ENCODE data around the gene THUMPD2.

THUMPD2 gene

GRCh38 chr2:39724828-39725144, 54.3 kb downstream of the THUMPD2 start:
- TF ChIP-seq TARDBP (IDR thresholded peaks at IDR 0.05), result no peak
- TF ChIP-seq FOXA1 (IDR thresholded peaks at IDR 0.05), result no peak
- no peak for TF ChIP-seq SUZ12 (IDR thresholded peaks at IDR 0.05)
- TF ChIP-seq L3MBTL2 (conservative IDR thresholded peaks at IDR 0.05), result no peak
- no peak for TF ChIP-seq LEF1 (IDR thresholded peaks at IDR 0.05; ENCODE audit: borderline replicate concordance)
- no peak for TF ChIP-seq HDGF (IDR thresholded peaks at IDR 0.05; ENCODE audit: borderline replicate concordance)
- TF ChIP-seq BHLHE40 (IDR thresholded peaks at IDR 0.05; ENCODE audit: borderline replicate concordance), result no peak
- TF ChIP-seq NFRKB (IDR thresholded peaks at IDR 0.05), result no peak
- no peak for TF ChIP-seq FOXK2 (IDR thresholded peaks at IDR 0.05)
- no peak for TF ChIP-seq ZNF384 (IDR thresholded peaks at IDR 0.05)
- no peak for TF ChIP-seq FOXM1 (IDR thresholded peaks at IDR 0.05; ENCODE audit: borderline replicate concordance)
- no peak for TF ChIP-seq ARNT (IDR thresholded peaks at IDR 0.05)
- no peak for TF ChIP-seq SP1 (IDR thresholded peaks at IDR 0.05)
- TF ChIP-seq CTBP1 (IDR thresholded peaks at IDR 0.05; ENCODE audit: borderline replicate concordance), result no peak
- TF ChIP-seq PKNOX1 (IDR thresholded peaks at IDR 0.05), result no peak
- TF ChIP-seq ELF4 (IDR thresholded peaks at IDR 0.05), result no peak

DNA sequence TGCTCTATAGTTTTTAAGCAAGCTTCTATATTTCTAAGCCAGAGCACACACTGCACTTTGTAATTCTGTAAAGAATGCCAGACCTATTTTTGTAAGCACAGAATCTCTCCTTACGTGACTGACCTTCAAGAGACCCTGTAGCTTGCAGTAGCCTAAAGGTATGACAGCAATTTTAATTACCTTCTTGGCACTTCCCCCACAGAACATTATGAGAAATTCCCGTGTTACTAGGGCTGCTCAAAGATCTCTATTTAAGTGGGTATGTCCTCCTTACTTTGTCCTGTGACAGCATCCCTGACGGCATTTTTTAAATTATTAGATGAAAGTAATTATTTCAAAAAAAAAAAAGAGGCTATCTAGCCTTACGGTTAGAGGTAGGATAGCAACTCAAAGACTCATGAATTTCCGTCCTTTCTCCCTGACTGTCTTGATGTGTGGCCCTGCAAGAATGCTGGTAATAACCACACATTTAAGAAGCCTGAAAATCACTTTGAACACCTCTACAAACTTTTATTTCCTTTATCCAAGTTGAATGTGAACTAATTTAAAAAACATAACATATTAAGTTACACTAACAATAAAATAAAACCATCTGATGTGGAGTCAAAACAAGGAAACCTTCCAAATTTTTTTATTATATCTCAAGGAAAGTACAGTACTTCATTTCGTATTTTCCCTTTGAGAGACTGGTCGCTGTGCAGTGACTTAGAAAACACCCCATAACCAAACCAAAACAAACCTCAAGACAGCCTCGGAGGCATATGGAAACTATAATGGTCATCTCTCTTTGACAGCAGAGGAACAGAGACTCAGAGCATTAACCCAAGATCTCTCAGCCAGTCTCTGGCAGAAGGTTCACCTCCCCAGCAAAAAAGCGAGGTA, 54.9 kb downstream of the THUMPD2 start:
- DNase-seq (ENCODE audit: extremely low spot score), result no peak
- TF ChIP-seq HDGF (IDR thresholded peaks at IDR 0.05; ENCODE audit: borderline replicate concordance) (no peak), L3MBTL2 (conservative IDR thresholded peaks at IDR 0.05) (no peak), SUZ12 (IDR thresholded peaks at IDR 0.05) (no peak), FOXK2 (IDR thresholded peaks at IDR 0.05) (no peak), ZNF384 (IDR thresholded peaks at IDR 0.05) (no peak), PKNOX1 (IDR thresholded peaks at IDR 0.05) (no peak), BHLHE40 (IDR thresholded peaks at IDR 0.05; ENCODE audit: borderline replicate concordance) (no peak), FOXM1 (IDR thresholded peaks at IDR 0.05; ENCODE audit: borderline replicate concordance) (no peak), FOXA1 (IDR thresholded peaks at IDR 0.05) (no peak), LEF1 (IDR thresholded peaks at IDR 0.05; ENCODE audit: borderline replicate concordance) (no peak), TARDBP (IDR thresholded peaks at IDR 0.05) (no peak), CTBP1 (IDR thresholded peaks at IDR 0.05; ENCODE audit: borderline replicate concordance) (no peak)
- CTCF ChIA-PET, result no interaction called here
- POLR2A ChIA-PET, result interaction anchor here (0.8 kb wide), 1 partner anchor 29 kb away, joined by 4 read pairs; no protein-coding TSS in a partner anchor

More at GRCh38 chr2:39724828-39725144, 54.3 kb downstream of the THUMPD2 start:
- no peak for DNase-seq (ENCODE audit: extremely low spot score)
- ChIA-PET CTCF (no interaction called here), POLR2A (no interaction called here)

GRCh38 chr2:39723497-39723896, 55.6 kb downstream of the THUMPD2 start:
- ChIA-PET CTCF (no interaction called here), POLR2A (interaction anchor here (0.8 kb wide), 1 partner anchor 28 kb away, joined by 4 read pairs; no protein-coding TSS in a partner anchor)
- TF ChIP-seq L3MBTL2 (conservative IDR thresholded peaks at IDR 0.05), result no peak
- no peak for TF ChIP-seq FOXA1 (IDR thresholded peaks at IDR 0.05)
- no peak for TF ChIP-seq TARDBP (IDR thresholded peaks at IDR 0.05)
- TF ChIP-seq HDGF (IDR thresholded peaks at IDR 0.05; ENCODE audit: borderline replicate concordance), result no peak
- TF ChIP-seq FOXK2 (IDR thresholded peaks at IDR 0.05), result no peak
- no peak for TF ChIP-seq FOXM1 (IDR thresholded peaks at IDR 0.05; ENCODE audit: borderline replicate concordance)
- no peak for TF ChIP-seq ELF4 (IDR thresholded peaks at IDR 0.05)
- TF ChIP-seq SP1 (IDR thresholded peaks at IDR 0.05), result no peak
- no peak for TF ChIP-seq SUZ12 (IDR thresholded peaks at IDR 0.05)
- no peak for TF ChIP-seq BHLHE40 (IDR thresholded peaks at IDR 0.05; ENCODE audit: borderline replicate concordance)
- no peak for TF ChIP-seq LEF1 (IDR thresholded peaks at IDR 0.05; ENCODE audit: borderline replicate concordance)
- TF ChIP-seq CTBP1 (IDR thresholded peaks at IDR 0.05; ENCODE audit: borderline replicate concordance), result no peak
- TF ChIP-seq PKNOX1 (IDR thresholded peaks at IDR 0.05), result no peak
- TF ChIP-seq ZNF384 (IDR thresholded peaks at IDR 0.05), result no peak
- no peak for TF ChIP-seq ARNT (IDR thresholded peaks at IDR 0.05)
- no peak for TF ChIP-seq NFRKB (IDR thresholded peaks at IDR 0.05)
- no peak for DNase-seq (ENCODE audit: extremely low spot score)

- CTCF ChIA-PET, result no interaction called here
- TF ChIP-seq FOXK2 (IDR thresholded peaks at IDR 0.05) (no peak), HDGF (IDR thresholded peaks at IDR 0.05; ENCODE audit: borderline replicate concordance) (no peak), SUZ12 (IDR thresholded peaks at IDR 0.05) (no peak), PKNOX1 (IDR thresholded peaks at IDR 0.05) (no peak), ZNF384 (IDR thresholded peaks at IDR 0.05) (no peak), LEF1 (IDR thresholded peaks at IDR 0.05; ENCODE audit: borderline replicate concordance) (no peak), SP1 (IDR thresholded peaks at IDR 0.05) (no peak), ARNT (IDR thresholded peaks at IDR 0.05) (no peak), BHLHE40 (IDR thresholded peaks at IDR 0.05; ENCODE audit: borderline replicate concordance) (no peak), L3MBTL2 (conservative IDR thresholded peaks at IDR 0.05) (no peak), TARDBP (IDR thresholded peaks at IDR 0.05) (no peak), NFRKB (IDR thresholded peaks at IDR 0.05) (no peak), FOXA1 (IDR thresholded peaks at IDR 0.05) (no peak), FOXM1 (IDR thresholded peaks at IDR 0.05; ENCODE audit: borderline replicate concordance) (no peak), ELF4 (IDR thresholded peaks at IDR 0.05) (no peak)
- DNase-seq (ENCODE audit: extremely low spot score), result no peak
- POLR2A ChIA-PET, result no interaction called here
These were observed 58.1 kb downstream of the THUMPD2 start for GRCh38 chr2:39720970-39721369.

DNA sequence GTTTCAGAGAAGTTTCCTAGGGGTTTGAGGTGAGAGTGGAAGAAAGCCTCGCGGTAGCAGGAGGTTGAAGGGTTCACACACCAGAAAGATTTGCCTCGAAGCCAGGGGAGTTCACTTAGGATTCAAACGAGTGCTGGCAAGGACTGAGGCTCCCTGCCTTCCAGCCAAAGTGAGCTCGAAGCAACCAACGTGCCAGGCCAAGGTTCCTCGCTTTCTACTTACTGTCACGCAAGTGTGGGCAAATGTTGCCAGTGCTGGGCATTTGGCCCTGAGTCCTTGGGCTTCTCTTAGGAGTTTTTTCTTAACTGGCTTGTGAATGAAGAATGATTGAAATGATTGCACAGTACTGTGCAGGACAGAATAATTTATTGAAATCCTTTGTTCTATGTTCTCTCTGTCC, 59.7 kb downstream of the THUMPD2 start:
- ChIA-PET CTCF (interaction anchor here (1.5 kb wide), 1 partner anchor 11 kb away, joined by 8 read pairs; no protein-coding TSS in a partner anchor), POLR2A (no interaction called here)
- TF ChIP-seq FOXK2 (IDR thresholded peaks at IDR 0.05) (no peak), SUZ12 (IDR thresholded peaks at IDR 0.05) (no peak), CTBP1 (IDR thresholded peaks at IDR 0.05; ENCODE audit: borderline replicate concordance) (no peak), PKNOX1 (IDR thresholded peaks at IDR 0.05) (no peak), TARDBP (IDR thresholded peaks at IDR 0.05) (no peak), ELF4 (IDR thresholded peaks at IDR 0.05) (no peak), FOXA1 (IDR thresholded peaks at IDR 0.05) (no peak), SP1 (IDR thresholded peaks at IDR 0.05) (no peak)
- no peak for DNase-seq (ENCODE audit: extremely low spot score)

Data from HEK293T (cell line).